Stimulated activated CD4-positive, alpha-beta T cell treated with anti-CD3 and anti-CD28 coated beads, Interleukin-2, amount 100 ng/mL, for 24 hours (primary cell): ENCODE results near the gene IFT27.

Experiments
- DNase-seq, 2 donors: peaks; one replicate each; pipeline ENCODE4 v3.0.0-alpha.2; 2020

IFT27 gene

DNA sequence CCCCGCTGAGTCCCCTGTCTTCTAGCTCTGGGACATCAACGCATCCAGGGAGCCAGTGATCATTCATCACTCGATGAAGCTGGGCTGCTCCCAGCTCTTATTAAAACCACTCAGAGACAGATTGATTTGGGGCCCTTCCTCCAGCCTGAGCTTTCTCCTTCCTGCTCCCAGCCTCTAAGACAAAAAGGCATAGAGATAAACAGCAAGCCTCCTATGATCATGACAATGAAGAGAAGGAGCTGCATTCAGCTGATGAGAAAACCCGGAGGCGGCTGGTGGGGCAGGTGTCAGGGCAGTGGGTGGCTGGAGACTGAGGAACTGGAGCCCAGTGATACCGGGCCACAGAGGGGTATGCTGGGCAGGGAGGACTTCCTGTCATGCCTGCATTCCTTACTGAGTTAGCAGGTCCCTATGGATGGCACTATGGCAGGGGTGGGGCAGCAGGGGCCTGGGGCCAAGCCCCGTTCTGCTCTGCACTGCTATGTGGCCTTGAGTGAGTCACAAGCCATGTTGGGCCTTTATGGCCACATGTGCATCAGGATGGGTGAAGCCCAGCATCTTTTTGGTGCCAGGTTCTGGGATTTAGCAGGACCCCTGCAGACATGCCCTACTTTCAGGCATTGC, 20.7 kb upstream of the IFT27 start:
- no peak for DNase-seq

DNA sequence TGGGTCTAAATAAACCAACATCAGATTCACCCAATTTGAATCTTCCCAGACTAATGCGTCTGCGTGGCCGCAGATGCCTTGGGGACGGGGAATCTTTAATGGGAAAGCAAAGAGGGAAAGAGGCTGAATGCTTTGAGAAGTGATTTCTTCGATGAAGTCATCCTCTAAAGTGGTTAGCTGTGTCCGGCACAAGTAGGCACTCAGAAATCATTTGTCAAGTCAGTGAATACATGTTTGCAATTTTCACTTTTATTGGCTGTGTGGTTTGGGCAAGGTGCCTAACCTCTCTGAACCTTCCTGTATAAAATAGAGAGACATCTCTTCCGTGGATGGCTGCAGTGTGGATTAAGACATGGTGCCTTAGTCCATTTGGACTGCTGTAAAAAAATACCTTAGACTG, 19.7 kb upstream of the IFT27 start:
- DNase-seq = no peak

DNA sequence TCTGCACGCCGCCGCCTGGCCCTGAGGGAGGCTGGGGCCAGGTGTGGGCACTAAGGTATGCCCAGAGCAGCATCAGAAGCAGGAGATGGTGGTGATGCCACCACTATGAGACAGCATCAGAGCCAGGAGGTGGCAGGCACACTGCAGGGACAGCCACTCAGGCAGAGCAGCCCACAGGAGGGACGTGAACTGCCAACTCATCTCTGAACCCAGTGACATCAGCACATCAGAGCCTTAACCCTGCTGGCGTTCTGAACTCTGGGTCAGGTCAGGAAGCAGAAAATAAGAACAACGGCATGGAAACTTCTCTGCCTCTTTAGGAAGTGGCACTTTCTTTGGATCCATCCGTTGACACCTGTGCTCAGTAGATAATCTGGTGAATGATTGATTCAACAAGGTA, 14.7 kb upstream of the IFT27 start:
- DNase-seq = peak; percentile 27 to 40

DNA sequence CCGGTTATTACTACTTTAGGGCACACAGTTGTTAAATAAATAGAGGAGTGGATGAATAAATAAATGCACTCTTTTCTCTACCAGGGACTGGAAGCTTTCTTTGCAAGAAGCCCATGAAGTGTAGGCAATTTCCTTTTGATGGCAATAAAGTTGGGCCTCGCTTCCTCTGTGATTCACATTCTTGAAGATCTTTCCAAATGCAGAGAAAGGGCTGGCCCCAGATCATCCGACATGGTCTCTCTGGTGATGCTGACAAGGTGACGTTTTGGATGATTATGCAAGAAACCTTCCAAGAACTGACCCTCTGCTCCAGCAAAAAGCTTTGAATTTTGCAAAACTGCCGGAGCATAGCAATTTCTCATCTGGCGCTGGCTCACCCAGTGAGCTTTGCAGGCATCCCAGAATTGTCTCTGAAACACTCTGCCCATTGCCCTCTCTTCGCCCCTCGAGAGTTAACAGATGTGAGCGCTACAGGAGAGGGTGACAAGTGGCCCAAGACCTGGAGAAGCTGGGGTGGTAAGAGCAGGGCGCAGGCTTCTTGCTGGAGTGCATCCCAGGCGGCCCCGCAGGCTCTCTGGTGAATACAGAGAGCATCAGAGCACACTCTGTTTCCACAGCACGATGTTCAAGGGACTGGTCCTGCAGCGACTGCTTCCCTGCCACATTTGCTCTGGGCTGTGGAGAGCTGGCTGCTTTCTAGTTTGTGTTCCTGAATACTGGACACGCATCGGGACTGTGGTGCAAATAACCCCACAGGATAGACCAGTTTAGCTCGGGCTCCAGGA, 11.5 kb upstream of the IFT27 start:
- DNase-seq = no peak

DNA sequence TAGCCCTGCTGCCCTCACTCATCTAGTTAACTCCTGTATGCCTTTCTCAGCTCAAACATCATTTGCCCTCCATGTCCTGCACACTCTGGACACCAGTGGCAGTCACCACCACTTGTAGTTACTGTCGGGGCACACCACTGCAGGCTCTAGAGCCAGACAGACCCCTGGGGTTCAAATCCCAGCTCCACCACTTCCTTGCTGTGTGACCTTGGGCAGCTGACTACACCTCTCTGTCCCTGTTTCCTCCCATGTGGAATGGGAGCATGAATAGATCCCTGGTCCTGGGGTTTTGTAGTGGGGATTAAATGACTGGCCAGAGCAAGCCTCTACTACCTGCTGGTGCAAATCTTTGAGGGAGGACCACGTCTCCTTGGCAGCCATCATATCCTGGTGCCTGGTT, 7.8 kb upstream of the IFT27 start:
- no peak for DNase-seq

DNA sequence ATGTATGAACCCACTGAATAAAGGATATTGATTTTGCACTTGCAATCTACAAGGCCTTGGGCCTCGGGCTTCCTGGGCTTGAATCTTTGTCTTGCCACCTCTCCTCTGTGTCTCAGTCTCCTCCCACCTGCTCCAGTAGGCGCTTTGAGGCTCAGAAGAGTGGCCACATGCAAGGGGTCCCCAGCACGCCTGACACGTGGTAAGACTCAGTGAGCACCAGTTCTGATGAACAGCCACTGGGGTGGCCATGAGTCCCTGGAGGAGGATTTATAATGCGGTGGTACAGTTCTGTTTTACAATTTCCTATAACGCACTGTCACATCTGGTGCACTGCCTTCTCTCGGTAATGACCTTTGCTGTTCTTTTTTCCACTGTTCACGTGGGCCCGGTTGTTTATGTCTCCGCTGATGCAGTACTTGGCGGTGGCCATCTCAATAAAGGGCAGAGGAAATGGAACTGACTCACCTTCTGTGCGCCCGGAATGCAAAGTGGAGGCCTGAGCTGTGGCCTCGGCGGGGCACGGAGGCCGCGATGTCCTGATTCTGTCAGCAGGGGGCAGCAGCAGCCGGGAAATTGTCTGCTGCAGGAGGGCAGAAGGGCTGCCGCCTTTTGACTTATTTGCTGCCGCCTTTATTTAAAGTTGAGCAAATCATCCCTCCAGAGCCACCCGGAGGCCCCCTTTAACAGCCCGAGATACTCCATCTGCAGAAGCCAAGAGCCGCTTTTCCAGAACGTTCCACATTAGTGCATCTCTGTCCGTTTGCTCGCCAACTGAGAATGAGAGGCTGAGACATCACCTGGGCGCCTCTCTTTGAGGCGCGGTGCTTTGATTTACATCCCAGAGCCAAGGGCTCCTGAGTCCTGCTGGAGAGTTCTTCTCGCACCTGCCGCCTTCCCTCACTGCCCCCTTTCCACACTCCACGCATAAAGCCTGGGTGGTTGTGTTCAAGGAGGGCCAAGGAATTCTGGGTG, 6.0 kb upstream of the IFT27 start:
- DNase-seq = peak; percentile 90

DNA sequence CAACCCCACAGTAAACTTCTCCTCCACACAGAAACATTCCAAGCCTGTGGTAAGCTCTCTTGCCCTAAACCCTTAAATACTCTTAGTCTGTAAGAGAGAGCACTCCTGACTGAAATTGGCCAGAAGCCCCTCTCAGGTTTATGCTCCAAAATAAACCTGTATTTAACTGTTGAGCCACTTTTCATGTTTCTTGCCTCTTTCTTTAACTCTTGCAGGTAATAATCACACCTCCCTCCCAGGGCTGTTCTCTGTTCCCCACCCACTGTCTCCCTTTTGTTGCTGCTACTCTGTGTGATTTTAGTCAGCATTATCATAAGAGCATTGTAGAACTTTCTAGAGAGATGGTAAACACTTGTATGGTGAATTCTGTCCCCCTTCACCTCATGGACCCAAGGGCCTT, 2.1 kb upstream of the IFT27 start:
- DNase-seq = no peak

DNA sequence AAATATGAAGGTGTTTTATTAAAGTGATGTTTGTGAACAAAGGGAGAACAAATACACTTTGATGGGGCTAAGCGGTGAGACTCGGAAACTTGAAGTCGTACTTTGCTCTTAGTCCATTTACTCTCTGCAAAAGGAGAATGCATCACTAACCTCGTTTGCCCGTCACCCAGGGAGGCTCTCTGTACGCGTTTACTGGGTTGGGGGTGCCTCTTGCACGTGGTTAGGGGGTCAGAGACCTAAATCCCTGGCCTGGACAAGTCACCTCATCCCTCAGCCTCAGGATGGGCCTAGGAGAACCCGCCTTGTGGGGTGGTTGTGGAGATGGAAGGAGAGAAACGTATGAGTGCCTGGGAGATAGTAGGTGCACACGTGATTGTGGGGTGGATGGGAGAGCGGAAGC, 803 bp upstream of the IFT27 start:
- DNase-seq = peak; percentile 6 to 22

DNA sequence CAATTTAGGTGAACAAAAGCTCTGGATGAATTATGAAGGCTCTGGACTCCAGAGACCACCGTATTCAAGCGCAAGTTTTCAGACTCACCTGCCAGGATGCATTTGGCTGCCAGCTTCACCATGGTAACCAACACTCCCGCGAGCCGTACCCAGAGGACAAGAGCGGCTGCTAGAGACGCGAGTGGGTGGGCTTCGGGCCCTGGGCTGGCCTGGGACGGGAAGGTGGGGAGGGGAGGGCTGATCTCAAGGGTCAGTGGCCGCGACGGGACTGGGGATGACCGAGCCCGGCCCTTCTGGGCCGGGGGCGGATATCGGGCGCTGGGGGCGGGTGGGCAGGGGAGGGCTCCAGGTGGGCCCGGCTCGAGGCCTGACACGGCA, 344 bp downstream of the IFT27 start:
- peak; percentile 33 to 42 for DNase-seq

DNA sequence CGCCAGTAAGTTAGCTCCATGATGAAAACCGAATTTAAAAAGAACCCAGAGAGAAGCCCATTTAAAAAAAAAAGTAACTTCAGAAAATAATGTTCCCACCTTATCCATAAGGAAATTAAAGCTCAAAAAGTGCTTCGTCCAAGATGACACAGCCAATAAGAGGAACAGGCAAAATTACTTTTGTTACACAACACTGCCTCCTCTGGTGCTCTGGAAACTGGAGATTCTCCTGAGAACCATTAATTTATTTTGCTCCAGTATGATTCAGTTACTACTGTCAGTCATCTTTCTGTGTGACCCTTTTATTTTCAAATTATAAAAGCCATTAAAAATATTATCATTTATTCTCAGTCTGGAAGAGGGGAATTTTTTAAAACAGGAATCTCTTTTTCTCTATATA, 2.0 kb downstream of the IFT27 start:
- DNase-seq = no peak

DNA sequence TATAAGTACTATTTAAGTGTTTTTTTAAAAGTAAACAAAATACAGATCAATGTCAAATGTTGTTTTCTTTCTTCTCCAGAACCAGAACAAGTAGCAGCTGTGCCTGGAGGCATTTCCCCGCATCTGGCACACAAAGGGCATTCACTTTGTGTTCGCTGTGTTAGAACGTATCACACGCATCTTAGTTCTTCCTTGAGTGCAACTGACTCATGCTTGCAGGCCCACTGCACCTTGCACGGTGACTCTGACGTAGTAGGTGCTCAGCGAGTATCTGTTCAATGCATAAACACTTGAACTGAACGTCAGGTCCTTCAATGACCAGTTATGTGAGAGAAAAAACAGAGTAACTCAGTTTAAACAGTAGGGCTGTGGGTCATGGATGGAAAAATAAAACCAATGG, 3.5 kb downstream of the IFT27 start:
- no peak for DNase-seq

DNA sequence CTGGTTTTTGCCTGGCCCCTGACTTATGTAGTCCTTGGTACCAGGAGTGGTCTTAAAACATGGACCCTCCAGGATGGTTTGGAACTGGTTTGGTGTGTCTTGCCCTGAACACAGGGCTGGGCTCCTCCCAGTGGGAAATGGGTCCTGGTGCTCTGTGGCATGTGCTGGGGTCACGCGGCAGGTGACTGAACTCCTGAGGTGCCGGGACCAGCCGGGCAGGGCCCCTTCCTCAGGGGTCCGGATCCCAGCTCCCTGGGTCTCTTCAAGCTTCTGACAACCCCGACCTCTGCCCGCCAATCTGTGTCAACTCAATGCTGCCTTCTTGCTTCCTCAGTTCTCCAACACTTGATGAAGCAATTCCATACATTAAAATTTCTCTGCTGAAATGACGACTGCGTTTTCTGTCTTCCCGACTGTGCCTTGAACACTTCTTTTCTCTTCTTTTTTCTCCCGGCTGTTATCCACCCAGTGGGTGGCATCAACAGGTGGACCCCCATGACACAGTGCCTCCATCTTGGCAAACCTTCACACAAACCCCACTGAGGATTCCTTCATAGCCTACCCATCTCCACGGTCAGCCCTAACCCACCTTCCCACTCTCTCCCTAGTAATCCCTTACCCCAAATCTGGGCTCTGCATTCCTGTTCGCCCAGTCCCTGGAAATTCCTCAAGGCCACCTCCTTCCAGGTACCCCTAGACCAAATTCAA, 4.4 kb downstream of the IFT27 start:
- DNase-seq = no peak

DNA sequence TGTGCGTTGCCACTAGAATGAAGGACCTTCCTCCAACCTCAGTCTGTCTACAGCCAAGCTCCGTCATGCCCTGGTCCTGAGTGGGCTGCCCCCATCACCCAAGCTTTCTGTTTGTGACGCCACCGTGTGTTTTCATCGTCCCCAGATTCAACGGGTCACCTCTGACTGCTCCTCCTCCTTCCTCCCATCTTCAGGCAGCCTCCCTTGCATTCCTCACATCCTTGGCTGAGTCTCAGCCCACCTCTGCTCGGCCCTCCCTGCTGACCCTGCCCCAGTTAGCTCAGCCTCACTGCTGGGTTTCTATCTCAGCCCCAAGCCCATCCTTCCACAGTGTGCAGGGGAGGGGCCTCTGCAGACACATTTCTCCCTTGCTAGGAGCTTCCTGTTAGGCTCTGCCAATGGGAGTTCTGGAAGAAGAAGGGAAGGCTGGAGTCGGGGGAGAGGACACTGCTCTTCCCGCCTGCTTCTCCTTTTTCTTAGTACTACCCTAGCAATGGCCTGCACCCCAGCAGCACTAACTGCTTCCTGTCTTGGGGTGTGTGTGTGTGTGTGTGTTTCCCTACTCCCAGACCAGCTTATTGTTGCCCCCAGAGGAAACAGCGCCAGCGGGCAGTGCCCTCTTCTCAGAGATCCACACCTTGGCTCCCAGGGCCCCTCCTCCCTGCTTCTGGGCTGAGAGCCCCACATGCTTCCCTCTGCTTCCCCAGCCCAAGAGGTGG, 5.2 kb downstream of the IFT27 start:
- no peak for DNase-seq

DNA sequence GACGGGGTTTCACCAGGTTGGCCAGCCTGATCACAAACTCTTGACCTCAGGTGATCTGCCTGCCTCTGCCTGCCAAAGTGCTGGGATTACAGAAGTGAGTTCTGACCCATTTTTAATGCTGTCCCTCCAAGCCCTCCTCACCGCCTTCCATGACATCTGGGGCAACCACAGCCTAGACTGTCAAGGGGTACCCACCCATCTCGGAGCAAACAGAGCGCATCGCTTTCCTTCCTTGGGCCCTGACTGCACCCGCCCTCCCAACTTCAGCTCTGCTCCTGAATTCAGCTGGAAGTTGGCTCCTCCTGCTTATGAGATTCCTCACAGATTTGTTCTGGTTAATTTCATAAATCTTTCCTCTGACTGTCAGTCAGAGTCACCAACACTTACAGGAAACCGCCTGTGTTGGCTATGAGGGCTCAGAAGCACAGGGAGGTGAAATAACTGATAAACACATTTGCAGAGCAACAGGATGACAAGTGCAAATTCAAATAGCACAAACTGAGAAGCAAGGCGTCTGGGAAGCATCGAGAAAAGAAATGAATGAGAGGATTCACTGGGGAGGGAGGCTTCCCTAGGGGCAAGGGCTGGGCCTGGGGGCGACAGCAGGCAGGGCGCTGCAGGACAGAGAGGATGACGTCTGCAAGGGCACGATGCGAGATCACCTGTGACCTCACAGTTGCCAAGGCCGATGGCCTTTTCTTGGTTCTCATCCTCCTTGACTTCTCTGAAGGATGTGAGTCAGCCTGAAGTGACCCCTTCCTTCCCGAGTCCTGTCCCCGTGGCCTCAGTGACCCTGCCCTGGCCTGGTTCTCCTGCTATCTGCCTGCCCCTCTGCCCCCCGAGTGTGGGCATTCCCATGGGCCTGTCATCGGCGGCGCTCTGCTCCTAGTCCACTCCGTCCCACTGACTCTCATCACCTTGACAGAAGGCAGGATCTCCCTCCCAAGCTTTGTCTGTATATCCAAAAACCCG, 6.1 kb downstream of the IFT27 start:
- DNase-seq = no peak

DNA sequence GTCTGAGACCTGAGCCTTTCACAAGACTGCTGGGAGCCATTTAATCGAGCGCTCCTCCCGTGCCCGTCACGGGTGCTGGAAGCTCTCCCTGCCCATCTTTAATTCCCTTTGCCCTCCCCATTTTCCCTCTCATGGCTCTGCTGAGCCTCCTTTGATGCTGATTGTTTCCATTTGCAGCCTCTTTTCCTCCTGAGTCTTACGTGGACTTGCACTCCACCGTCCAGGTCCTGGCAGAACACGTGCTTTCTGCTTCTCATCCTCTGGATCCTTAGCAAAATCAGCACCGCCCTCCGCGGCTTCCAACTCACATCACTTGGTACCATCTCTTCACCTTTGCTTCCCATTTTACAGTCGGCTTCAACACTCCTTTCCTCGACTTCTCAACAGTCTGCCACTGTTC, 7.3 kb downstream of the IFT27 start:
- no peak for DNase-seq

DNA sequence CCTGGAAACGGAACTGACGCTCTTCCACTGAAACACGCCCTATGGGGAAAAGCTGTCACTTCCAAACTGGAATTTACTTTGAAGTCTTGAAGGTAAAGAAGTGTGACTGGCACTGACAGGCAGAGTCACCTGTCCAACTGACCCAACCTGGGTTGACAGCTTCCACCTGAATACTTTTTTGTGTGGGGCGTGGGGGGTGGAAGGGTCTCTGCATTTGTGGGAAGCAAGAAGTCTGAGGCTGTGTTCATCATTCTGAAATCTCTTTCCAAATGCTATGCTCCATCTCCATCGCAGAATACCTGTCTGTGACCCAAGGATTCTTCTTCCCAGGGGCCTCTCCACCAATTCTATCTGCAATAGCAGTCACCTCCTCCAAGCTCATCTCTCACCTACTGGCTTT, 7.8 kb downstream of the IFT27 start:
- DNase-seq = no peak

DNA sequence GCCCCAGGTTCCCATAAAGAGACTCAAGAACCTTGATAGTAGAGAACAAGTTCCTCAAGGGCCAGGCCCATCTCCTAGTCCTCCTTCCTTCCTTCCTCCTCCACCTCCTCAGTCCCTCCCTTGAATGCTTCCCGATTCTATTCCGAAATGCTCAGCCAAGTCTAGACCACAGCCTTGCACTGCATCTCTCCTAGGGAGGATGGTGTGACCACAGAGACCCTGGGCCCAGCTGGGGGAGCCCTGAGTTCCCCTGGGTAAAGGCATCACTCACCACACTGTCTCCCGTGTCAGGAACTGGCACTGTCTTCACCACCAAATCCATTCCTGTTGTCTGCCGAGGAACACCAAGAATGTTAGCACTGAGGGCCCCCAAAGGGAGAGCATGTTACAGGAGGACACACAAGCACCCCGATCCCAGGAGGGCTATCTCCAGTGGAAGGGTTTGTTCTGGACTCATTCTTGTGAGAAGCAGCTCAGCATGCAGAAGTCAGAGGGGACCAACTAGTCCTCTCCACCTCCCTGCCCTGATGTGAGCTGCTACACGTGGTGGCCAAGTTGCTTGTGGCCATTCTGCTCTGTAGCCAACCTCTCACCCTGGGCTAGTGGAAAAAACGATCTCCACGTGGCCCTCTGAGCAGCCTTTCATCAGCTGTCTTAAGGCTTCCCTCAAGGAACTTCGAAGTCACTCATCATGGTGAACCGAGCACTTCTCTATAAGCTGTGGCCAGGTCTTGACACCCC, 8.7 kb downstream of the IFT27 start:
- no peak for DNase-seq

DNA sequence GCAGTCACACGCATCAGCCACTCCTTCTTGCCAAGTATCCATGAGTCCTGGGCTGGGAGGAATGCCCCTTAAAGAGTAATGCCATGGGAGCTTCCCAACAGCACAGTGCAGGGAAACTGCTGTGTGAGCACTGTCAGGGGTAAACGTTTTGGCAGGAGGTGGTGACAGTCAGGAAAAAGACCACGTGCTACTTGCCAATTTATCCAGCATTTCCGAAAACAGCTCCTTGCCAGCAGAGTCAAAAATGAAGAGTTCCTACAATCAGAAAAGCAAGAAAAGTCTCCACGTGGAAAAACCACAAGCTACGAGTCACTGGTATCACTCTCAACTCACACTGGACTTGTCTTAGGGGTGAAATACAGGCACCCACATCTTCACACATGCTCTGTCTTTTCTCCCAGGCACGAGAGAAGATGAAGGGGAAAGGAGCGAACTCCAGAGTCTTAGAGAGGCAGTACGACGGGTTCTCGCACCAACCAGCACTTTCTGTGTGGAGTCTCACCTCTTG, 9.9 kb downstream of the IFT27 start:
- no peak for DNase-seq

DNA sequence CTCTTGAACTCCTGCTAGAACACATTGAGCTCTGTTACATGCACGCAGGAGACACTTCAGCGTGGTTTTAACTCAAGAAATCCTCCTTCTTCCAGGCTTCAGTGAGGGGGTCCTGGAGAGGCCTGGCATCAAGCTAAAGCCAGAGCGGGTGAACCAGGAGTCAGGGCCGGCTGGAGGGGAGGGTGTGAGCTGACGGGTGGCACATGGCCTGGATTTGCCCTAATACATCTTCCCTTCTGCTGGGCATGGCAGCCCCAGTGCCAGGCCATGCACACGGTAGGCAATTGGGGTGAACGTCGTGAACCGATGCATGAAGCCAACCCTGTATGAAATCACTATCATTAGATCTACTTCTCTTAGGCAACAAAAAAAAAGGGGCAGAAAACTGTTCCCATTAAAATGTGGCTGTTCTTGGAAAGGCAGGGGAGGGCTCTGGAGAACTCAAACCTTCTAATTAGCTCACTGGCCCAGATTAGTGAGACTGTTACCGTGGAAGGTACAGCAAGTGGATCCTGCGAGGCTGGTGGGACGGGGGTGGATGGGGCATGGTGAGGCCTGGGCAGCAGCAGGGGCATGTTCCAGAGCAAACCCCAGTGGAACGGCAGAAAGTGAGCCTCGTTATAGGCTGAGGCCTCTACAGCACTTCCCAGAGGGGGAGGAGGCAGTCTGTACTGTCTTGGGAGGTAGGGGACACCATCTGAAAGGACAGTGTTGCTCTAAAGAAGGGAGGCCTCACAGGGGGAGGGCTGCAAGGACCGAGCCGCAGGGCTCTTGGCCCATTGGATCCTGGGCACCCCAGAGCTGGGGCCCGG, 10.6 kb downstream of the IFT27 start:
- DNase-seq = no peak
